GM12878 (cell line): ENCODE results near the gene PTPRD. TPM values are rescaled to one million over a fixed set of nuclear protein-coding genes. Genes with fewer than 3 reads are reported as not detected.

Experiments
- ATAC-seq: fragments of 200-7000 bp; cut with Tn5 transposase; 3 replicates; pipeline ENCODE4 v1.9.1; 2020; ENCODE audit warnings: mild to moderate bottlenecking, moderate library complexity
- BruUV-seq: library from RNA; stranded (reverse); fragments of 400-500 nt; replicated peaks from 2 replicates; lab custom pipeline; 2021; lab: Mats Ljungman, UMichigan
- CTCF ChIA-PET: fragments of 300-600 bp; sonication (Branson Sonifier 250); formaldehyde crosslinking; extraction: SDS; loops from one replicate; lab custom pipeline; 2021; ENCODE audit warnings: inconsistent platforms; lab: Yijun Ruan, JAX
- POLR2A ChIA-PET: fragments of 350-600 bp; formaldehyde crosslinking; extraction: SDS; loops from one replicate; lab custom pipeline; 2021; ENCODE audit warnings: inconsistent platforms; lab: Charles Lee
- RAD21 ChIA-PET: fragments of 300-600 bp; sonication (Branson Sonifier 250); formaldehyde crosslinking; loops from one replicate; lab custom pipeline; 2023; ENCODE audit warnings: antibody characterized with exemption; ENCODE audit not compliant: unreplicated experiment; lab: Charles Lee
- SMC1A ChIA-PET: fragments of 300-600 bp; sonication (Branson Sonifier 250); formaldehyde crosslinking; loops from one replicate; lab custom pipeline; 2023; ENCODE audit not compliant: unreplicated experiment, uncharacterized antibody; lab: Charles Lee
- DNase-seq: peaks from one replicate; pipeline ENCODE4 v3.0.0-alpha.2; 2011; ENCODE audit warnings: low read depth, low spot score
- FAIRE-seq: peaks from 3 replicates; lab custom pipeline; 2011; peaks lifted over from hg19 to GRCh38; lab: Jason Lieb, UNC
- H2AFZ ChIP-seq: 2 replicates; pipeline ENCODE4 v1.6.0; 2011; ENCODE audit warnings: low read depth, low read length, control low read depth; ENCODE audit not compliant: control insufficient read depth
- H3K27ac ChIP-seq: 2 replicates; pipeline ENCODE4 v1.5.1; 2011; ENCODE audit warnings: control low read depth; ENCODE audit not compliant: control insufficient read depth, insufficient read depth
- H3K27me3 ChIP-seq, 2 experiments: replicated peaks in 1 of 2; 2 replicates each; pipeline versions ENCODE4 v1.6.0 to v1.6.1; 2011; ENCODE audit warnings: low read length in 1 of 2; ENCODE audit not compliant: control insufficient read depth in 2 of 2, insufficient read depth in 2 of 2
- H3K36me3 ChIP-seq, 2 experiments: 2 replicates each; pipeline ENCODE4 v1.5.1; 2011; ENCODE audit warnings: low read length in 1 of 2; ENCODE audit not compliant: control insufficient read depth in 2 of 2, insufficient read depth in 2 of 2
- H3K4me1 ChIP-seq: 2 replicates; pipeline ENCODE4 v1.6.1; 2011; ENCODE audit warnings: mild to moderate bottlenecking, low read length, moderate library complexity, mixed read lengths; ENCODE audit not compliant: control insufficient read depth, insufficient read depth
- H3K4me2 ChIP-seq: 2 replicates; pipeline ENCODE4 v1.6.0; 2011; ENCODE audit warnings: control low read depth; ENCODE audit not compliant: control insufficient read depth, insufficient read depth
- H3K4me3 ChIP-seq: fragments of 200-600 bp; sonication (generic); 2 replicates; pipeline ENCODE4 v1.5.1; 2016
- H3K79me2 ChIP-seq: 2 replicates; pipeline ENCODE4 v1.6.0; 2011; ENCODE audit warnings: low read length; ENCODE audit not compliant: control insufficient read depth, insufficient read depth
- H3K9ac ChIP-seq: 2 replicates; pipeline ENCODE4 v1.8.0; 2011; ENCODE audit warnings: low read length, control low read depth, mixed read lengths; ENCODE audit not compliant: control insufficient read depth, insufficient read depth
- H3K9me3 ChIP-seq: replicated peaks from 3 replicates; pipeline ENCODE4 v1.5.1; 2011; ENCODE audit warnings: mild to moderate bottlenecking, low read length; ENCODE audit not compliant: control insufficient read depth, insufficient read depth
- H4K20me1 ChIP-seq: 2 replicates; pipeline ENCODE4 v1.6.0; 2011; ENCODE audit not compliant: control insufficient read depth, insufficient read depth
- CREB1 ChIP-seq: IDR thresholded peaks from 2 replicates; pipeline ENCODE4 v1.6.1; 2012; ENCODE audit warnings: low read depth, mild to moderate bottlenecking, inconsistent platforms
- E2F4 ChIP-seq: IDR thresholded peaks from 2 replicates; pipeline ENCODE4 v1.6.1; 2012; ENCODE audit warnings: low read depth, low read length, improper control_type of control experiment
- EED ChIP-seq: sonication (generic); IDR thresholded peaks from 2 replicates; pipeline ENCODE4 v1.6.1; 2016; ENCODE audit warnings: antibody characterized with exemption, low read depth
- HDAC6 ChIP-seq: fragments of 200-600 bp; sonication (generic); IDR thresholded peaks from one replicate; pipeline ENCODE4 v1.8.0; 2017; ENCODE audit warnings: antibody characterized with exemption; ENCODE audit not compliant: unreplicated experiment
- MXI1 ChIP-seq: fragments of 150-350 bp; IDR thresholded peaks from 2 replicates; pipeline ENCODE4 v1.6.1; 2011; ENCODE audit warnings: low read depth, mild to moderate bottlenecking, inconsistent platforms, low read length, improper control_type of control experiment
- NRF1 ChIP-seq: conservative IDR thresholded peaks from 2 replicates; pipeline ENCODE4 v1.6.1; 2011; ENCODE audit warnings: mild to moderate bottlenecking, low read depth, low read length, improper control_type of control experiment
- POLR2A ChIP-seq: IDR thresholded peaks from 2 replicates; pipeline ENCODE4 v1.6.1; 2011; ENCODE audit warnings: low read depth, mild to moderate bottlenecking, low read length
- SMAD1 ChIP-seq: fragments of 450-650 bp; IDR thresholded peaks from 2 replicates; pipeline ENCODE4 v1.6.1; 2018; ENCODE audit warnings: mild to moderate bottlenecking, low read depth; ENCODE audit not compliant: partially characterized antibody
- SUPT20H ChIP-seq: IDR thresholded peaks from 2 replicates; pipeline ENCODE4 v1.6.1; 2011; ENCODE audit warnings: low read depth, mild to moderate bottlenecking, low read length, moderate library complexity, borderline replicate concordance; ENCODE audit not compliant: control insufficient read depth
- TARDBP ChIP-seq: IDR thresholded peaks from 2 replicates; pipeline ENCODE4 v1.6.1; 2016; ENCODE audit warnings: borderline replicate concordance
- TCF3 ChIP-seq: IDR thresholded peaks from 2 replicates; pipeline ENCODE4 v1.6.1; 2012; ENCODE audit warnings: low read depth, mild to moderate bottlenecking, low read length, borderline replicate concordance; ENCODE audit not compliant: insufficient read depth
- ZNF384 ChIP-seq: IDR thresholded peaks from 2 replicates; pipeline ENCODE4 v1.6.1; 2012; ENCODE audit warnings: low read depth, mild to moderate bottlenecking, low read length, improper control_type of control experiment, borderline replicate concordance
- WGBS: methylation state at CpG from one replicate; pipeline ENCODE4 v1.1.6; 2016; ENCODE audit warnings: low lambda C conversion rate; ENCODE audit not compliant: insufficient replicate concordance, insufficient coverage; ENCODE audit errors: missing lambda C conversion rate; 5-methylcytosine and 5-hydroxymethylcytosine counted together
- in situ Hi-C: fragments of 300-500 bp; cut with MboI; formaldehyde crosslinking; loops from 9 replicates; pipeline ENCODE4 v1.14.3; 2018; ENCODE audit warnings: mixed read lengths
- intact Hi-C: fragments of 100-400 bp; cut with micrococcal nuclease; formaldehyde crosslinking; loops from one replicate; pipeline ENCODE4 v1.14.2; 2022; ENCODE audit not compliant: unreplicated experiment
- polyA plus RNA-seq, 11 experiments: library from polyadenylated mRNA; depleted of rRNA in 4 of 11; unstranded in 6 of 11; stranded (reverse) in 5 of 11; fragments of >200 nt; fragmentation: Nextera tagmentation in 4 of 11; fragmentation: Illumina TruSeq in 1 of 11; extraction: Ambion mirVana in 4 of 11; extraction: Trizol in 1 of 11; gene quantifications; 1 replicate in 1 of 11; 2 replicates in 10 of 11; pipeline versions ENCODE4 v1.2.1 to v1.2.3, GENCODE V29; 2011 to 2016; ENCODE audit warnings: inconsistent platforms in 2 of 11, missing spikeins in 2 of 11, low read depth in 1 of 11
- total RNA-seq, 4 experiments: library from RNA; depleted of rRNA in 3 of 4; stranded (reverse); fragments of >200 nt in 3 of 4; fragmentation: Illumina TruSeq in 1 of 4; extraction: Trizol in 1 of 4; gene quantifications; 2 replicates each; pipeline versions ENCODE4 v1.2.1 to v1.2.3, GENCODE V29; 2013 to 2021
- TF ChIP-seq, protein P1 (sequence below): fragments of 450-650 bp; IDR thresholded peaks from 2 replicates; pipeline ENCODE4 v1.6.1; 2018; ENCODE audit warnings: borderline replicate concordance, mild to moderate bottlenecking; ENCODE audit not compliant: partially characterized antibody
- TF ChIP-seq, protein P2 (sequence below): IDR thresholded peaks from 2 replicates; pipeline ENCODE4 v1.6.1; 2012; ENCODE audit warnings: mild to moderate bottlenecking, low read depth, low read length
- TF ChIP-seq, protein P3 (sequence below): fragments of 450-650 bp; IDR thresholded peaks from 2 replicates; pipeline ENCODE4 v1.6.1; 2017; ENCODE audit warnings: borderline replicate concordance

PTPRD gene
- total and polyA plus RNA-seq, 10 of the 15 experiments (the other 5 are each of a cell fraction or from before 2014, with no cell fraction given) = under 0.01 to 0.05 (median 0.01) TPM; not detected in 7

DNA sequence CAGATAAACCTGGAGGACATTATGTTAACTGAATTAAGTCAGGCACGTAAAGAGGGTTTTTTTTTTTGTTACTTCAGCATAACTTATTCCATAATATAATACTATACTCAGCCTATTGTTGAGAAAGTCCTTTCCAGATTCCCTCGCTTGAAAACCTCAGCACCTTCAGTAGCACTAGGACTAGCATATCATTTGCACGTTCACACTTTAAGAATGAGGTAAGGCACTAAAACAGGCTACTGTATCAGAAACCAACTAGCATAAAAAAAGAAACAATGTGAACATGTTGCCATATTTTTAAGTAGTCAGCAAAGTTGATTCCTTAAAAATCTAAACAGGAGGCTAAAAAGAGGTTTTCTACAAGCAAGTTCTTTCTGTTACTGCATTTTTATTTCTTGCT lies 504.0 kb downstream of the PTPRD start:
- Histone ChIP-seq H2AFZ (no peak overlapping the region), H3K79me2 (no peaks in the 10 kb centered on the region), H3K9me3 (no peaks in the 10 kb centered on the region), H3K36me3 (no peaks in the 10 kb centered on the region), H4K20me1 (no peaks in the 10 kb centered on the region), H3K9ac (no peak overlapping the region), H3K4me3 (no peak overlapping the region), H3K27ac (no peak overlapping the region), H3K4me2 (no peak overlapping the region), H3K27me3 (no peaks in the 10 kb centered on the region; a peak in 1 of 4 replicates), H3K4me1 (no peaks in the 10 kb centered on the region)
- DNase-seq = no peak
- SMC1A ChIA-PET = no interaction called here
- ATAC-seq = no peak
- 0% methylated on average over 3 of the region's 3 CpGs for WGBS
- BruUV-seq = no TSS peak
- TF ChIP-seq MXI1 = no peak
- TF ChIP-seq, protein P1, sequence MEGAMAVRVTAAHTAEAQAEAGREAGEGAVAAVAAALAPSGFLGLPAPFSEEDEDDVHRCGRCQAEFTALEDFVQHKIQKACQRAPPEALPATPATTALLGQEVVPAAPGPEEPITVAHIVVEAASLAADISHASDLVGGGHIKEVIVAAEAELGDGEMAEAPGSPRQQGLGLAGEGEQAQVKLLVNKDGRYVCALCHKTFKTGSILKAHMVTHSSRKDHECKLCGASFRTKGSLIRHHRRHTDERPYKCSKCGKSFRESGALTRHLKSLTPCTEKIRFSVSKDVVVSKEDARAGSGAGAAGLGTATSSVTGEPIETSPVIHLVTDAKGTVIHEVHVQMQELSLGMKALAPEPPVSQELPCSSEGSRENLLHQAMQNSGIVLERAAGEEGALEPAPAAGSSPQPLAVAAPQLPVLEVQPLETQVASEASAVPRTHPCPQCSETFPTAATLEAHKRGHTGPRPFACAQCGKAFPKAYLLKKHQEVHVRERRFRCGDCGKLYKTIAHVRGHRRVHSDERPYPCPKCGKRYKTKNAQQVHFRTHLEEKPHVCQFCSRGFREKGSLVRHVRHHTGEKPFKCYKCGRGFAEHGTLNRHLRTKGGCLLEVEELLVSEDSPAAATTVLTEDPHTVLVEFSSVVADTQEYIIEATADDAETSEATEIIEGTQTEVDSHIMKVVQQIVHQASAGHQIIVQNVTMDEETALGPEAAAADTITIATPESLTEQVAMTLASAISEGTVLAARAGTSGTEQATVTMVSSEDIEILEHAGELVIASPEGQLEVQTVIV = no peak
- no peak for TF ChIP-seq CREB1
- TF ChIP-seq, protein P2, sequence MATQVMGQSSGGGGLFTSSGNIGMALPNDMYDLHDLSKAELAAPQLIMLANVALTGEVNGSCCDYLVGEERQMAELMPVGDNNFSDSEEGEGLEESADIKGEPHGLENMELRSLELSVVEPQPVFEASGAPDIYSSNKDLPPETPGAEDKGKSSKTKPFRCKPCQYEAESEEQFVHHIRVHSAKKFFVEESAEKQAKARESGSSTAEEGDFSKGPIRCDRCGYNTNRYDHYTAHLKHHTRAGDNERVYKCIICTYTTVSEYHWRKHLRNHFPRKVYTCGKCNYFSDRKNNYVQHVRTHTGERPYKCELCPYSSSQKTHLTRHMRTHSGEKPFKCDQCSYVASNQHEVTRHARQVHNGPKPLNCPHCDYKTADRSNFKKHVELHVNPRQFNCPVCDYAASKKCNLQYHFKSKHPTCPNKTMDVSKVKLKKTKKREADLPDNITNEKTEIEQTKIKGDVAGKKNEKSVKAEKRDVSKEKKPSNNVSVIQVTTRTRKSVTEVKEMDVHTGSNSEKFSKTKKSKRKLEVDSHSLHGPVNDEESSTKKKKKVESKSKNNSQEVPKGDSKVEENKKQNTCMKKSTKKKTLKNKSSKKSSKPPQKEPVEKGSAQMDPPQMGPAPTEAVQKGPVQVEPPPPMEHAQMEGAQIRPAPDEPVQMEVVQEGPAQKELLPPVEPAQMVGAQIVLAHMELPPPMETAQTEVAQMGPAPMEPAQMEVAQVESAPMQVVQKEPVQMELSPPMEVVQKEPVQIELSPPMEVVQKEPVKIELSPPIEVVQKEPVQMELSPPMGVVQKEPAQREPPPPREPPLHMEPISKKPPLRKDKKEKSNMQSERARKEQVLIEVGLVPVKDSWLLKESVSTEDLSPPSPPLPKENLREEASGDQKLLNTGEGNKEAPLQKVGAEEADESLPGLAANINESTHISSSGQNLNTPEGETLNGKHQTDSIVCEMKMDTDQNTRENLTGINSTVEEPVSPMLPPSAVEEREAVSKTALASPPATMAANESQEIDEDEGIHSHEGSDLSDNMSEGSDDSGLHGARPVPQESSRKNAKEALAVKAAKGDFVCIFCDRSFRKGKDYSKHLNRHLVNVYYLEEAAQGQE = no peak
- TF ChIP-seq SMAD1 = no peak
- no peak for TF ChIP-seq NRF1
- no peak for TF ChIP-seq SUPT20H
- TF ChIP-seq TARDBP = no peak
- TF ChIP-seq TCF3 = no peak
- TF ChIP-seq ZNF384 = no peak
- TF ChIP-seq E2F4 = no peak
- TF ChIP-seq, protein P3, sequence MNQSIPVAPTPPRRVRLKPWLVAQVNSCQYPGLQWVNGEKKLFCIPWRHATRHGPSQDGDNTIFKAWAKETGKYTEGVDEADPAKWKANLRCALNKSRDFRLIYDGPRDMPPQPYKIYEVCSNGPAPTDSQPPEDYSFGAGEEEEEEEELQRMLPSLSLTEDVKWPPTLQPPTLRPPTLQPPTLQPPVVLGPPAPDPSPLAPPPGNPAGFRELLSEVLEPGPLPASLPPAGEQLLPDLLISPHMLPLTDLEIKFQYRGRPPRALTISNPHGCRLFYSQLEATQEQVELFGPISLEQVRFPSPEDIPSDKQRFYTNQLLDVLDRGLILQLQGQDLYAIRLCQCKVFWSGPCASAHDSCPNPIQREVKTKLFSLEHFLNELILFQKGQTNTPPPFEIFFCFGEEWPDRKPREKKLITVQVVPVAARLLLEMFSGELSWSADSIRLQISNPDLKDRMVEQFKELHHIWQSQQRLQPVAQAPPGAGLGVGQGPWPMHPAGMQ = no peak
- TF ChIP-seq EED = no peak
- TF ChIP-seq POLR2A = no peak
- no peak for TF ChIP-seq HDAC6
- CTCF ChIA-PET = no interaction called here
- POLR2A ChIA-PET = no interaction called here
- intact Hi-C loops (no loop called here), in situ Hi-C loops (no loop called here)
- RAD21 ChIA-PET = no interaction called here
- FAIRE-seq = no peak
